Left colon (tissue), 2 donors: Measurements from ENCODE around the gene MEGF8. TPM values are rescaled to one million over a fixed set of nuclear protein-coding genes. Genes with fewer than 3 reads are reported as not detected.

ENCODE experiments used
- ATAC-seq: fragments of 200-7000 bp; cut with Tn5 transposase; one replicate; pipeline ENCODE4 v1.9.1; 2020; ENCODE audit warnings: mild to moderate bottlenecking, moderate library complexity
- DNase-seq, 2 donors: peaks; one replicate each; pipeline ENCODE4 v3.0.0-alpha.2; 2020
- intact Hi-C, 2 donors: fragments of 100-400 bp; cut with DNase I in 1 of 2; cut with micrococcal nuclease in 1 of 2; formaldehyde crosslinking; loops; one replicate each; pipeline versions ENCODE4 v1.11.2 to v1.14.0; 2022; cut with DNase I, micrococcal nuclease
- total RNA-seq, 2 donors: library from RNA; stranded (reverse); fragmentation: NEBNext Ultra II Directional; extraction: Animal tissue kit (Norgen Biotek cat#: 25700); gene quantifications; one replicate each; pipeline ENCODE4 v1.2.1, GENCODE V29; 2021
- donor health status: DM: no; HTN: no; CAD: no.
- donor health status: DM: yes; HTN: yes; CAD: no.

Gene MEGF8
- total RNA-seq, 2 donors from 2014 or later = 21.4 to 21.5 TPM

DNA sequence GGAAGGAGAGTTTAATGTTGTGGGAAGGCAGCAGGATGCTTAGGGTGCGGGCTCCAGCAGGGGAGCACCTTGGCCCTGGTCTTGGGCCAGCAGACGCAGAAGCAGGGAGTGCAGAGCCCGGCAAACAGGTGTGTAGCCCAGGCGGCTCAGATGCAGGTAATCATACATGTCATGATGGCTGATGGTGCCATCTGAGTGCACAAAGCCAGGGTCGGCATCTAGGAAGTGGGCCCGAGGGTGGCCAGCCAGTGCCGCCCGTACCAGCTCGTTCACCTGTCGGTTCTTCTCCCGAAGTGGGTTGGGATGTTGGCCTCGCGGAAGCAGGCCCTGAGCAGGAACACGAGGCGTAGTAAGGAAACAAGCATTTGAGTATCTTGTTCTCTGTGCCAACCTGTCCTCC lies 28.4 kb upstream of the MEGF8 start:
- intact Hi-C loops = no loop called here
- ATAC-seq = no peak
- no peak for DNase-seq

DNA sequence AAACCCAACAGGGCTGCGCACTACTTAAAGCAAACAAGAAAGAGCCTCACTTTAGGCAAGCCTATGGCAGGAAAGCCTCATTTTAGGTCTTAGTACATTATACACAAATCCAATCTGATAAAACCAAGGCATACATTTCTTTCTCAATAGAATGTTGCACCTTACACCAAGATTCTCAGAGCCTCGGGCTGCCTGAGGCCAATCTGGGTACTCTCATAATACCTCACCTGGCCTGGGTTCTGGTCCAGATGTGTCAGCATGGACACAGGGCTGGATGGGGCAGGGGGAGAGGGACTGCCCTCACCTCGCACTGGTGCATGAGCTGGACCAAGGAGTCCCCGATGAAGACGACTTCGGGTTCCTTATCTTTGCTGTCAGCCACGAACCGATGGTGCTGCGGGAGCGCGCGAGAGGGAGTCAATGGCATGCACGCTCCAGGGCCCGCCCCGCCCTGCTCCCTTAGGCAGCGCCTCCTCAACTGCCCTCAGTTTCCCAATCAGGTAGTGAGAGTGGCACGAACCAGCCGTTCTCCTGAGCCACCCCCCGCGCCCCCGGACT lies 23.7 kb upstream of the MEGF8 start, which contains the start of gene PRR19:
Gene PRR19 (plus strand): TSS at position 487 of the 558 bp plus-strand sequence. CDS start 7,453 bp downstream, outside the sequence.
- ATAC-seq (peak; percentile 53), DNase-seq (peak in 1 of 2 donors; percentile 69)
- intact Hi-C loops = no loop called here

DNA sequence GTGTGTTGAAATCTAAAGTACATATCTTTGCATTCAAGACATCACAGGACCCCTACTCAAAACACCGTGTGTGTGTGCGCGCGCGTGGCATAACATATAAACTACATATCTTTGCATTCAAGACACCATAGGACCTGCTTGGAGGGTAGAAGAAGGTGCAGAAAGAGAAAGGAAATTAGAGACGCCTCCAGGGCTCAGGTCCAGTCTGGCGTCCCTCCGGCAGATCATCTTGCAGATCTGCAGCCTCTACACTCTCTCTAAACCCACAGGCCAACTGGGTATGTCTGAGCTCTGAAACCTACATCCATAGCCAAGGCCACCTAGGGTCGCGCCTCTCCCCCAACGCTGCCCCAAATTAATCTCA lies 22.4 kb upstream of the MEGF8 start:
- DNase-seq = no peak
- intact Hi-C loops = no loop called here
- no peak for ATAC-seq

DNA sequence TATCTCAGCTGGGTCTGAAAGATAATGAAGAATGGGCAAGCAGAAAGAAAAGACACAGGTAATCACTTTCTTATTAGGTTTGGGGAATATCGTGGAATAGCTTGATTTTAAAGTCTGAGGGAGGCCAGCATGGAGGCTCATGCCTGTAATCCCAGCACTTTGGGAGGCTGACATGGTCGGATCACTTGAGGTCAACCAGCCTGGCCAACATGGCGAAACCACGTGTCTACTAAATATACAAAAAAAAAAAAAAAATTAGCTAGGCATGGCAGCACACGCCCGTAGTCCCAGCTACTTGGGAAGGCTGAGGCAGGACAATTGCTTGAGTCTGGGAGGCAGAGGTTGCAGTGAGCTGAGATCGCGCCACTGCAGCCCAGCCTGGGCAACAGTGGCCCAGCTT lies 21.6 kb upstream of the MEGF8 start:
- no peak for ATAC-seq
- DNase-seq = no peak
- intact Hi-C loops = no loop called here

DNA sequence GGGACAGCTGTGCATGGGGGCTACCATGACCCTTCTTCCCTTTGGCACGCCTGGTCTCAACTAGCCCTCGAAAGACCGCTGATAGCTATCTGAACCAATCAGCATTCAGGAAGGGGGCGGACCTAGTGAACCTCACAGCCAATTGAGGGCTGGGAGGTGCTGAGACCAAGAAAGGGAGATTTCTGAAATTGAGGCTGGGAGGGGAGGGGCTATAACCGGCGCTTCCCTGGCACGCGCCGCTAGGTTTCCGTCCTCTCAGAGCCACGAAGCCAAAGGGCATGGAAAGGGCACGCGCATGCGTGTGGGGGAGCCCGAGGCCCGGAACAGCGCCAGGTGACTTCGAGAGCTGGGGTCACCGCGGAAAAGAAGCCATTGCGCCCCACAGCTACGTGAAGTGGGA lies 18.8 kb upstream of the MEGF8 start:
- intact Hi-C loops = no loop called here
- DNase-seq (no peak), ATAC-seq (no peak)

DNA sequence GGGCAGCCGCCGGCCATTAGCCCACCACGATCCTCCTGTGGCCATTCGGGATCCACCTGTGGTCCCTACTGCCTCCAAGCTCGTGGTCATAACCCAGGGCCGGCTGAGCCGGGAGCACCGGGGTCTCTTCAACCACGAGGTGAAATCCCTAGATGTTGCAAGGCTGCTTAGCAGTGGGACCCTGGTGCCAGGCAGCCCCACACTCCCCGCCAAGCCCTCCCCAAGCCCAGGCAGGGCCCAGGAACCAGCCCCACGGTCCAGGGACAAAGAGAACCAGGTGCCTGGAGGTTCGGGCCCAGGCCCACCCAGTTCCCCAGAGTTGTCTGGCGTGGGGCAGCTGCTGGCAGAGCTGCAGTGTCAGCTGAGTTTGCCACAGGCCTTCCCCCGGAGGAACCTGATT lies 15.7 kb upstream of the MEGF8 start:
- DNase-seq (no peak), ATAC-seq (no peak)
- intact Hi-C loops = no loop called here

DNA sequence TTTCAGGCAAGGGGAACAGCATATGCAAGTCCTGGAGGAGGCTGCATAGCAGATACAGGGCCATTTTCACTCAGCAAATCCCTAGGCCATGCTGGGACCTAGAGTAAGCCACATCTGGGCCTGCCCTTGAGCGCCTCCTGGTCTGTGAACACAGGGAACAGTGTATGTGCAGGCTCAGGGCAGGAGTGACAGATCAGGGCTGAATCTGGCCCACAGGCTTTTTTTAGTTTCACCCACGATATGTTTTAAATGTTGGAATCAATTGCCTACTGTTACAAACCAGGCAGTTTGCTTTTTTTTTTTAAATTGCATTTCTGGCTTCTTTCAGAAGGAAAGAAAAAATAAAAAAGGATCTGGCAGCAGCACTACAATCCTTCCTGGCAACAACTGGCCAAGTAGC lies 13.8 kb upstream of the MEGF8 start:
- no peak for DNase-seq
- ATAC-seq = no peak
- intact Hi-C loops = no loop called here

DNA sequence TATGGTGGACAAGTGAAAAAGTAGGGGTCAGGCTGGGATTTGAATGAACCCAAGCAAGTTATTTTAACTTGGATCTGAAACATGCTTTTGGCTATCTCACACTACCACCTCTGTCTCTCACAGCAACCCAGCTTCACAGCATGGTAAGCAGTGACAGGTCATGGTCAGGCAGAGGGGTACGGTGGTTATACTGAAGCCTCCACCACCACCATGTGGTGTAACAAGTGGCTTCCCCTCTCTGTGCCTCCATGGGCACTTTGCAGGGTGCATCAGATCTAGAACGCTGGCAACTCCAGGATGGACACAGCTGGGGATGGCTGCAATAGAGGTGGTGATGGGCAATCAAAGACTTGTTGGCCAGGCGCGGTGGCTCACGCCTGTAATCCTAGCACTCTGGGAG lies 13.1 kb upstream of the MEGF8 start:
- DNase-seq = no peak

DNA sequence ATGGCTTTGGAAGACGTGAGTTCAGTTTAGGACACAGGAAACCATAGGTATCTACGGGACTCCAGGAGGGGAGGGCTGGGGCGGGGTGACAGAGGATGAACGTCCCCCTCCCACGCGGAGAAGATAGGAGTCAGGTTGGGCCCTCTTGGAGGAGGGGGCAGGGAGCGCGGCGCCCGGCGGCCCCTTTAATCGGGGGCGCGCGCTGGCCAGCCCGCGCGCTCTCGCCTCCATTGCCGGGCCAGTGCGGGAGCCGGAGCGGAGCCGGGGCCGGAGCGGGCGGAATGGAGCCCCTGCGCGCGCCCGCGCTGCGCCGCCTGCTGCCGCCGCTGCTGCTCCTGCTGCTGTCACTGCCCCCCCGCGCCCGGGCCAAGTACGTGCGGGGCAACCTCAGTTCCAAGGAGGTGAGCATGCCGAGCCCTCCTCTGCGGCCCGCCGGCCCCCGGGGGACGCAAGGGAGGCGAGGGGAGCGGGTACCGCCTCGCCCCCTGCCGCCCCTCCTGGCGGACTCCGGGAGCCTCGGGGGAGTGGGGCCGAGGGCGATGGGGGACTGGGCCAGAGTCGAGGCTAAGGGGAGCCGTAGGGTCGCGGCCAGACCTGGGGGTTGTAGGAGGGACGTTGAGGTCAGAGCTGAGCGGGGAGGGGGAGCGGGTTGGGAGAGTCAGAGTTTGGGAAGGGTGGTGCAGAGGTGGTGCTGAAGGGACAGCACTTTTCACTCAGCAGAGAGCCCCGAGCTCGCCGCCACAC lies 12.2 kb upstream of the MEGF8 start, which contains the start of gene TMEM145:
Gene TMEM145 (plus strand): TSS at position 214 of the 744 bp plus-strand sequence. CDS start 68 bp downstream, at position 282.
- peak; percentile 89 for ATAC-seq
- peak in 1 of 2 donors; percentile 62 for DNase-seq
- intact Hi-C loops = no loop called here

More for the DNA sequence above, 13.1 kb upstream of the MEGF8 start:
- intact Hi-C loops = no loop called here
- ATAC-seq = no peak

DNA sequence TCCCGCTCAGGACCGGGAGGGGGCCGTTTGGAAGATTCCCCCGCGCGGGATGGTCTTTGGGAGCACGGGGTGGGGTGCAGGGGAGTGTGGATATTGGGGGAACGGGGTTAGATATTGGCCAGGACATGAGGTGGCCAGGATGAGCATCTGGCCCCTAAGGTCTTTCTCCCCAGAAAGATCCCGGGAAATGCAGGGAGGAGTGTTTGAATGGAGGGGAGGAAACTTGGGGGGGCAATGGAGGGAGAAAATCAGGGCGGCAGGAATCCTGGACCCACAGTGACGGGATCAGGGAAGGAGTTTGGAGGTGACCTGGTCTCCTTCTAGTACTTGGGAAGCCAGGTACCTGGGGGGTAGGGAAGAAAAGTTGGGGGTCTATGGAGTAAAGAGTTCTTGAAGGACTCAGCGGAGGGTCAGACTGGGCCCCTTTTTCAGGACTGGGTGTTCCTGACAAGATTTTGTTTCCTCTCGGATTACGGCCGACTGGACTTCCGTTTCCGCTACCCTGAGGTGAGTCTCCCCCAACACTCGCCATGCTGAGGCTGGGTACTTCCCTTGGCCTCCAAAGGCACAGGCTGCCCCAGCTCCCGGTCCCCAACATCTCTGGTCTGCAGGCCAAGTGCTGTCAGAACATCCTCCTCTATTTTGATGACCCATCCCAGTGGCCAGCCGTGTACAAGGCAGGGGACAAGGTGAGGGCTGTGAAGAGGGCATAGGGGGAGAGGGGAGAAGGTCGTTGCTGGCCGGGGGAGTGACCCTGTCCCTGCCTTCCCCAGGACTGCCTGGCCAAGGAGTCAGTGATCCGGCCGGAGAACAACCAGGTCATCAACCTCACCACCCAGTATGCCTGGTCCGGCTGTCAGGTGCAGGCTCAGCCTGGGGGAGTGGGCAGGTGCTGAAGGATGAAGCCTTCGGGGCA lies 11.3 kb upstream of the MEGF8 start:
- intact Hi-C loops = no loop called here
- DNase-seq = no peak
- ATAC-seq = no peak

DNA sequence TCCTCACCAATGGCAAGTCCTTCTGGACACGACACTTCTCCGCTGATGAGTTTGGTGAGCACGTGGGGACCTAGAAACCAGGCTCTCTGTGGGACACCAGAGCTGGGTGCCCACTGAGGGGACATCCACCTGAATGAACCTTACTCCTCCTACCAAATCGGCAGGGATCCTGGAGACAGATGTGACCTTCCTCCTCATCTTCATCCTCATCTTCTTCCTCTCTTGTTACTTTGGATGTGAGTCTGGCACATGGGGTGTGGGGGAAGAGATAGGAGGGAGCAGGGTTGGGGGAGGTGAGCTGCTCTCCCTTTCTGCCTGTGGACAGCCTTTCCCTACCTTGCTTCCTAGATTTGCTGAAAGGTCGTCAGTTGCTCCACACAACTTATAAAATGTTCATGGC lies 10.4 kb upstream of the MEGF8 start:
- no peak for DNase-seq
- no peak for ATAC-seq
- intact Hi-C loops = no loop called here

DNA sequence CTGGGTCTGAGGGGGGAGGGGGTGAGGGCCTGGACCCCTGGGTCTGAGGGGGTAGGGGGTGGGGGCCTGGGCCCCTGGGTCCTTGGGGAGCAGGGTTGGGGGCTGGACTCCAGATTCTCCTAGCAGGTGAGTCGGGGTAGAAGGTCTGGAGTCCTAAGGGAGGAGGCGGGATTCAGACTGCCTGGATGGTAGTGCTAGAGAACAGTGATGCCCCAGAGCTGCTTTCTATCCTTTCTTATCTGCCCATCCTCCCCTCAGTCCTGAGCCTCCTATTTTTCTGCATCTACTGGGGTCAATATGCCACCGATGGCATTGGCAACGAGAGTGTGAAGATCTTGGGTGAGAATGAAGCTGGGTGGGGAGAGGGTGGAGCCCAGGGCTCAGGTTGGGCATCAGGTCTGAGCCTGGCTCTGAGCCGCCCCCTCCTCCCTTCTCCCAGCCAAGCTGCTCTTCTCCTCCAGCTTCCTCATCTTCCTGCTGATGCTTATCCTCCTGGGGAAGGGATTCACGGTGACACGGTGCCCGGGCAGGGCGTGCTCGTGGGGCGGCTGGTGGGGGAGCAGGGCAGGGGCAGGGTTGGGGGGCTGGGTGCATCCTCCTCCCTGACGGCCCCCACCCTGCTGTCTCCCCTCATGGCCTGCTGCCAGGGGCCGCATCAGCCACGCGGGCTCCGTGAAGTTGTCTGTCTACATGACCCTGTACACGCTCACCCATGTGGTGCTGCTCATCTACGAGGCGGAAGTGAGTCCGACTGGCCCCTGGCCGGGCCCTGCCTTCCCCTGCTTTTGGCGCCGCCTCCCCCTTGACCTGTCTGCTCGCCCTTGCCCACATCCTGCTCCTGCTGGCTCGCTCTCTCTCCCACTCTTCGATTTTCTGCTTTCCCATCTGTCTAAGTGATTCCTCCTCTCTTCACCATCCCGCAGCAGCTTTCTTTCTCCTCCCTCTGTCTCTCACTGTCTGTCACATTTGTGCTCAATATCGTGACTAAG lies 8.9 kb upstream of the MEGF8 start:
- ATAC-seq (peak; percentile 66), DNase-seq (peak in 1 of 2 donors; percentile 40)
- intact Hi-C loops = no loop called here

DNA sequence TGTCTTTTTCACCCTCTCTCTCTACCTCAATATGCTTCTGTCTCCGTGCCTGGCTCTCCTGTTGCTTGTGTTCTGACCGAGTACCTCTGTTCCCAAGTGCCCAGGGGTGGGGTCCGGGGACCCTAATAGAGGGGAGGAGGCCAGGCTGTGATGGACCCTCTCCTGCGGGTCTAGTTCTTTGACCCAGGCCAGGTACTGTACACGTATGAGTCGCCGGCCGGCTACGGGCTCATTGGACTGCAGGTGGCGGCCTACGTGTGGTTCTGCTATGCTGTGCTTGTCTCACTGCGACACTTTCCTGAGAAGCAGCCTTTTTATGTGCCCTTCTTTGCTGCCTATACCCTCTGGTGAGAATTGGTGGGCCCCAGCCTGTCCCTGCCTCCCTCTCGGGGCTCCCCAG lies 7.9 kb upstream of the MEGF8 start:
- intact Hi-C loops = no loop called here
- ATAC-seq (no peak), DNase-seq (no peak)

DNA sequence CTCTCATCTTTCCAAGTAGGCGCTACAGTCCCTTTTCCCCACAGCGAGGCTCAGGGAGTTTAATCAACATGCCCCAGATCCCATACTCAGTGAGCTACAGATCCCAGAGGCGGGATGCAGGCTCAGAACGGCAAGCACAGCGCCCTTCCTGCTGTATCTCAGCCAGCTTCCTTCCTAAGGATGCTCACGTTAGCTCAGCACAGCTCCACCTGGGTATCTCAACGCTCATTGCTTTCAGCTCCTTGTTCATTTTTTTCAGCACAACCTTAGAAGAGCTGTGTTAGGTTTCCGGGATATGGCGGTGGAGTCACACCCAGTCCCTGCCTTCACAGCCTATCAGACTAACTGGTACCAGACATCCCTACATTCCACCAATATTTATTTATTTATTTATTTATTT lies 3.1 kb upstream of the MEGF8 start:
- DNase-seq = no peak
- intact Hi-C loops = no loop called here
- ATAC-seq = no peak

DNA sequence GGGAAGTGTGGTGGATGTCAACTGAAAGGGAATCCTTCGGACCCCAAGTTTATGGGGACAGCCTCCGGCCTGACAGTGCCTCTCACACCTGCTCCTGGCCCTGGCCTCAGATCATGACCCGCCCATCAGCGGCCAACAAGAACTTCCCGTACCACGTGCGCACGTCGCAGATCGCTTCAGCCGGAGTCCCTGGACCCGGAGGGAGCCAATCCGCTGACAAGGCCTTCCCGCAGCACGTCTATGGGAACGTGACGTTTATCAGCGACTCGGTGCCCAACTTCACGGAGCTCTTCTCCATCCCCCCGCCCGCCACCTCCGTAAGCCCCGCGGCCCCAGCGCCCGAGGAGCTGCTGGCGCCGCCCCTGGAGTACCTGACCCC lies 2.0 kb upstream of the MEGF8 start:
- ATAC-seq (no peak), DNase-seq (peak in 1 of 2 donors; percentile 31)
- intact Hi-C loops = no loop called here

DNA sequence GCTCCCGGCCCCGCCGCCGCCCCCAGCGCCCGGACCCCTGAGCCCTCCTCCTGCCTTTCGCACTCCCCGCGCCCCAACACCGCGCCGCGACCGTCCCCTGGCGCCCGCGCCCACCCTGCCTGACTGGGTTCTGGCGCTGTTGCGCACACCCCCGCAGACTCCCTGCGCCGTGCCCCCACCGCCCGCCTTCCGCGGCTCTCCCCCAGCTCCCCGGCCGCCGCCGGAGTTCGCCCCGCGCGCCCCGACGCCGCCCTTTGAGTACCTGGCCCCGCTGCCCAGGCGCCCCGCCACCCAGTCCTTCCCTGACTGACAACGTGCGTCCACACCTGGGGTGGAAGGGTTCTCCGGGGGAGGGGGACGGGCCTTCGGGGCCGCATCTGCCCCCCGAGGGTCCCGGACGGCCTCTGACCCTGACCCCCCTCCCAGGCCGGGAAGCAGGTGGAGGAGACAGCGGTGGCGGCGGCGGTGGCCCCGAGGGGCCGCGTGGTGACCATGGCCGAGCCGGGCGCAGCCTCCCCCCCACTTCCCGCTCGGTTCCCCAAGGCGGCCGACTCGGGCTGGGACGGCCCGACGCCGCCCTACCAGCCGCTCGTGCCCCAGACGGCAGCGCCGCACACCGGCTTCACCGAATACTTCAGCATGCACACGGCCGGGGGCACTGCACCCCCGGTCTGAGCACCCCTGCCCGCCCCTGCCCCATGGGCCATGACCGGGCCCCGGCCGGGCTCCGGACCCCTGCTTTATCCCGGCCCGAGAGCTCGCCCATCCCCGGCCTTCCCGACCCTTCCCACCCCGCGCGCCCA lies 1.4 kb upstream of the MEGF8 start:
- intact Hi-C loops = no loop called here
- ATAC-seq (no peak), DNase-seq (peak in 1 of 2 donors; percentile 36)

DNA sequence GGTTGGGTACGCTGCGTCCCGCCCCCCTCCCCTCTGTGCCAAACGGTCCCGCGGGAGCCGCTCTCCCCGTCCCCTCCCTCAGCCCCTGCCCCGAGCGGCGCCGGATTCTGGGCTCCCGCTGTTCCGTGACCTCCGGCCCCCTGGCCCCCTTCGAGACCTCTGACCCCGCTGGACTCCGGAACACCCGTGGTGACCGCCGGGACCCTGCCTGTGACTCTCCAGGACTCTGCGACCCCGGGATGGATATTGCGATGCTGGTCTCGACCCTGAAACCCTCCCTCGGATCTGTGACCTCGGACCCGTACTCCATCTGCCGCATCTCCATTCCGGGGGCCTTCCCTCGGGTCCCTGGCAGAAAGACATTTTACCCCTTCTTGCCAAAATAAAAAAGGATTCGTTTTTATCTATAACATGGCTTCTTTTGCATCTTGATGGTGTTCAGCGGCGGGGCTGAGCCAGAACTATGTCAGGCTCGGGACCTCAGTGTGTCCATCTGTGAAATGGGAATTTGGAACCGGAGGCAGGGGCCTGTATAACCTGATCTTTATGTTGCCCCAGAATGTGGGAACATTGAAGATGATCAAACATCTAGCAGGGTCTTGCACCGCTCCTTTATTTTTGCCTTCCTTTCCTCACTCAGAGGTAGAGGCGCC lies 654 bp upstream of the MEGF8 start:
- no peak for ATAC-seq
- DNase-seq = peak in 1 of 2 donors; percentile 36
- intact Hi-C loops = no loop called here
